DMS79 (cell line): ENCODE results near the gene ABHD12B.

Source experiments
- DNase-seq: peaks from one replicate; lab custom pipeline; 2025; lab: John Stamatoyannopoulos, UW

ABHD12B gene, protein sequence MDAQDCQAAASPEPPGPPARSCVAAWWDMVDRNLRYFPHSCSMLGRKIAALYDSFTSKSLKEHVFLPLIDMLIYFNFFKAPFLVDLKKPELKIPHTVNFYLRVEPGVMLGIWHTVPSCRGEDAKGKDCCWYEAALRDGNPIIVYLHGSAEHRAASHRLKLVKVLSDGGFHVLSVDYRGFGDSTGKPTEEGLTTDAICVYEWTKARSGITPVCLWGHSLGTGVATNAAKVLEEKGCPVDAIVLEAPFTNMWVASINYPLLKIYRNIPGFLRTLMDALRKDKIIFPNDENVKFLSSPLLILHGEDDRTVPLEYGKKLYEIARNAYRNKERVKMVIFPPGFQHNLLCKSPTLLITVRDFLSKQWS

DNA sequence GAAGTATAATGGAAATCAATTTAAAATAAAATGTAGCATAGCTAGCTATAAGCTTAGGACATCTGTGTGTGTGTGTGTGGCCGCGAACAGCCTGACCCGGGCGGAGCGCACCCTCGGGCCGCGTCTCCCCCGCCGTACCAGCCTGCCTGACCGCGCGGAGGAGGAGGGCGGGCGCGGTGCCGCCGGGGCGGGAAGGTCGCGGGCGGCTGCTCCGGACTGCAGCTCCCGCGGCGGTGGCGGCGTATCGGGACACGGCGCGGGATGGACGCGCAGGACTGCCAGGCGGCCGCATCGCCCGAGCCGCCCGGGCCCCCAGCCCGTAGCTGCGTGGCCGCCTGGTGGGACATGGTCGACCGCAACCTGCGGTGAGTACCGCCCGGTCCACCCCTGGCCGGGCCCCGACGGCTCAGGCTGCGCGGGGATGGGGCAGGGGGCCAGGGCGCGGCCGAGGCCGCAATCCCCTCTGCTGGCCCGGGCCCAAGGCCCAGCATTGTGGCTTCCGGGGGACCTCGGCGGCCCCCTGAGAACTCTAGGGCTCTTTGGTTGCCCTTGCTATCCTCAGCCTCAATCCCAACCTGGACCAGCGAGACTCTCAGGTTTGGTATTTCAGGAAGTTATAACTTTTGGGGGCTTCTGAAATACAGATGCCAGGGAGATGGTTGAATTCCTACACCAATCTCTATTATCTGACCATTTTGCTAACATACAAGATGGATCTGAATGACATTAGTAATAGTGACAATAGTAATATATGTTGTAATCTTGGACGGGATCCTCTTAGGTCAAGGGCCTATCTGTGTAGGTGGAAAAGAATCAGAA, at the start of gene ABHD12B:
Gene ABHD12B, plus strand, starts transcription at position 140 of the 819 bp plus-strand sequence. Its CDS starts 122 bp downstream, at position 262.
- no peak for DNase-seq

DNA sequence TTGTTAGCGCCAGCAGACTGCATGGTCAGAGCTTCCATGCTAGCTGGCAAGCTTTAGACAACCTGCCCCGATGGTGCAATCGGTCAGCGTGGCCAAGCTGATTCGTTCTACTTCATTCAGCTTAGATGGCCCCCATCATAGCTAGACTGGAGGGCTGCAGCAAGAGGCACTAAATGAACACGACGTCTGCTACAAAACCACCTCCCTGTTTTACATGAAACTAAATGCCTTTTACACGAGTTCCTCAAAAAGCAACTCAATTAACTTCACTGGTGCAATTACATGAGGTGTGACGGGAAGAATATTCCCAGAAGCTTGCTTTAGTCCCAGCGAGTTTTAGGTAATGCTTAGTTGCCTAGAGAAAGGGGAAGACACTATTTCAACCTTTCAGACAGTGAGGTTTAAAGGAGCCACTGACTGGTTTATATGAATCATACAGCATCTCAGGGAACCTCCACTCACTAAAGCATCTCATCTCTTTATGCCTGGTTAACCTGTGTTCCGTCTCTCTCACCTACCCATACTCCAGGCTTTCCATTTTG, 49.3 kb upstream of the ABHD12B start:
- no peak for DNase-seq

DNA sequence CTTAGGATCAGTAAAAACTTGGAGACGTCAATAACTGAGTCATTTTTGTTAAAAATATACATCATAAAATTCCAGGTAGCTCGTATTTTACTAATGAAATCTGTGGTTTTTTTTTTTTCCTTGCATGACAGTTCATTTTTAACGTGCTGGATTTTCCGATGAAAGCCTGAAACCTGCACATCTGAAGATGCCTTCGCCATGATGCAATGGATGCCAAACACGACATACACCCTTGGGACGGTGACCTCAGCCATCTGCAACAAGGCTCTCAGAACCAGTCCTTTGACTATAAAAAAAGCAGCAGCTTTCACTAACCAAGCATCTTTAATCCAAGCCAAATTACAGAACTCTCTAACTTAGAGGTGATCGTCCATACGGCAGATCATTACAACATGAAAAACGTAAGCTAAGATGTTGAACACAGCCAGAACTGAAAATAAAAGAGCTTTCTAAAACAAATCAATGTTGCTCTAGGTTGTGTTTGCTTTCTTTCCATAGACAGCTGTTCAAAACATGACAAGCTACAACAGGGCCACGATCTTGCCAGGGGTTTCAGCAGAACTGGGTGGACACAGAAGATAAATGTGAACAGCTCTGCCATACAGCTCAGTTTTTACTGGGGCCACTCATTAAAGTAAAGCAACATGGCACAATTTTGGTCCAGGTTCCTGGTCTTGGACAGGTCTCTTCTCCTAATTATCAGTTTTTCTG, 48.6 kb upstream of the ABHD12B start:
- DNase-seq, result no peak

DNA sequence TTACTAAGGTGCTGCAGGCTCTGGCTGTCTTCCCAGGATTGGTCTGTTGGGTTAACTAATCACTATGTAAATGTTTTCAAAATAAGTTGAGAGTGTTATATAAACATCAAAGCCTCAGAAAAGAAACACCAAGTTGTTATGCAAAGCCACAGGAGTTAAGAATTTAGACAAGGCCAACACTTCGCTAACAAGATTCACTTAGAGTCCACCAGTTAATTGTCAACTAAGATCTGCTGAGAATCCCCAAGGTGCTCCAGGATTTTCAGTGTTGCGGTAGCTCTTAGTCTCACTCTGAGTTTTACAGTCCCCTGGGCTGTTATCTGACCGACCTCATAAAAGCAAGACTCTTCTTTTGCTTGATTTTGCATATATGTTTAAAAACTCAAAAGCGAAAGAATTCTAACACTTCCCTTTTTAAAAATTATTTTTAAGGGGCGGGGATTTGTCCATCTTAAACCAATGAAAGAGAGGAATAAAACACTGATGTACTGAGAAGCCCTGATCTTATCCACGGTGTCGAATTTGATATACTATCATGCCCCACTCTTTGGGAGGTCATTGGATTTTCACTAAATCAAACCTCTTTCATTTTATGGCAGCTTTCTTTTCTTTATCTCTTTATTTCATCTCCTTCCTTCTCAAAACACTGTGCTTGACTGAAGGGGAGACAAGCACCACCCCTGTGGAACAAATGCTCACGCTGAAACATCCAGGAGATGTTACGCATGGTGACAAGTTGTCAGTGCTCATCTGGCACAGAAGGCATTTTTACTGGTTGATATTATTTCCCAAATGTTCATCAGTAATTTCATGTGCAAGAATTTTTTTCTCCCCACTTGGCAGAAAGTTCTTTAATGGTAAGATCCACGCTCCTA, 47.9 kb upstream of the ABHD12B start:
- no peak for DNase-seq

GRCh38 chr14:50825307-50825706, 46.5 kb upstream of the ABHD12B start:
- no peak for DNase-seq

GRCh38 chr14:50826681-50827080, 45.2 kb upstream of the ABHD12B start:
- no peak for DNase-seq

- DNase-seq, result no peak
These were observed 42.9 kb upstream of the ABHD12B start for GRCh38 chr14:50828721-50829488.

- peak; percentile 63 for DNase-seq
These were observed 42.3 kb upstream of the ABHD12B start for GRCh38 chr14:50829489-50830043.

DNA sequence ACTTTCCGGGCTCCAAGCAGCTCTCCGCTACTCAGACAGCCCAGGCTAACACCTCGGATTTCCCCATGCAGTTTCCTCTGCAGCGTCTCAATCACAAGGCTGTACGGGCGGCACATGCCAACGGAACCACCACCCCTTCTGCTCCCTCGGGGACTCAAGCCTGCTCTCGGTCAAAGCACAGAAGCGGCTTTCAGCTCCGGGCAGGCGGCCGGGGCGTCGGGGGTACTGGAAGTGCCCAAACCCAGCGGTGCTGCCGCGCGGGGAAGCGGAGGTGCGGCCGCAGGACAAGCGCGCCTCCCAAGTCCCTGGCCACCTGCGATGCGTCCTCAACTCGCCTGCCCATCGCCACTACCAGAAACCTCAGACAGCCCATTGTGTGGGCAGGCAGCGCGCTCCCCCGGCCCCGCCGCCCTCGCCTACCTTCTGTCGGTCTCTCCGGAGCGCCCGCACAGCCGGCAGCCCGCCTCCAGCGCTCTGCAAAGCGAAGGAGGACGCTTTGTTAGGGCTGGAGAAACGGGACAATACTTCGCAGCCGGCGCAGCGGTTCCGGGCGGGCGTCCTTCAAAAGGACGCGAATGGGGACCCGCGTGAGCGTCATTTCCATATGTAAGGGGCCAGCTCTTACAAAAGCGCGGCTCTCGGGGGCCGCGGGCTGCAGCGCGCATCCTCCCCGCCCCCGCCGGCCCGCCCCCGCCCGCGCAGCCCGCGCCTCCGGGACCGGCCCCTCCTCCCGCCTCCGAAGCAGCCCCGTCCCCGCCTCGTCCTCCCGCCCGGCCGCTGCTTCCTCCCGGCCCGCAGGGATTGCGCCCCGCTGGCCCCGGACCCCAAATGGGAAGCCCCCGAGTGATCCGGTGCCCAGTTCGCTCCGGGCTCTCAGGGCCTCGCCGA, 41.6 kb upstream of the ABHD12B start:
- DNase-seq, result peak; percentile 63

DNA sequence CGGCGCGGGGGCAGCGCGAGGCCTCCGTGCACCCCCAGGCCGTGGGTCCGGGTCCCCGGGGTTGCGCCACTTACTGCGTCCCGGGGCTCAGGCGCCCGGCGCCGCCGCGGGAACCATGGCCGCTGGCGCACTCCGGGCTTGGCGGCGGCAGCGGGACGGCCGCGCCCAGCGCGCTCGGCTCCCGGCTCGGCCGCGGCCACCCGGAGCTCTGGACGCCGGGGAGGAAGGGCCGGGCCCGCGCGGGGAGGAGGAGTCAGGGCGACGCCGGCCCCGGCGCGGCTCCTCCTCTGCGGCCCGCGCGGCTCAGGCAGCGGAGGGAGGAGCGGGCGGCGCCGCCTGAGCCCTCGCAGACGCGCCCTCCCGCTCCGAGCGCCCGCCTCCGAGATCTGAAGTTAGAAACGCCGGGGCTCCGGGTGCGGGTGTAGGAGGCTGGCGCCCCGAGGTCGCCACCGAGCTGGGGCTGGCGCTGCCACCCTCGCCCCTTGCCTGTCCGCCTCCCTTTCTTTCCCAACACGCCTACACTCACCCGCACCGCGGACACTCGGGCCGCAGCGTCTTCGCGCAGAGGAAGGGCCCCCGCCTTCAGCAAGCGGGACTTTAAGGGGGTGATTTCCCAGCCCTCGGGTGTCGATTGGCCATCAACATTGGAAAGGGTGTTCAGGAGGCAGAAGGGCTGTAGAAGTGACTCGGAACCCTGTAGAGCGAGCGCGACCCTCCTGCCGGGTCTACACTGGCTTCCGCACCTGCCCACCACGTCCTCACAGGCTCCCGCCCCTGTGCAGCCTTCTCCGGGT, 40.7 kb upstream of the ABHD12B start, which contains the start of gene NIN:
Gene NIN, minus strand, starts transcription at position 231 of the 794 bp plus-strand sequence. CDS start 9,106 bp downstream, outside the sequence.
- DNase-seq, result peak; percentile 69

- DNase-seq, result no peak
These were observed 40.1 kb upstream of the ABHD12B start for GRCh38 chr14:50831726-50832168.

DNA sequence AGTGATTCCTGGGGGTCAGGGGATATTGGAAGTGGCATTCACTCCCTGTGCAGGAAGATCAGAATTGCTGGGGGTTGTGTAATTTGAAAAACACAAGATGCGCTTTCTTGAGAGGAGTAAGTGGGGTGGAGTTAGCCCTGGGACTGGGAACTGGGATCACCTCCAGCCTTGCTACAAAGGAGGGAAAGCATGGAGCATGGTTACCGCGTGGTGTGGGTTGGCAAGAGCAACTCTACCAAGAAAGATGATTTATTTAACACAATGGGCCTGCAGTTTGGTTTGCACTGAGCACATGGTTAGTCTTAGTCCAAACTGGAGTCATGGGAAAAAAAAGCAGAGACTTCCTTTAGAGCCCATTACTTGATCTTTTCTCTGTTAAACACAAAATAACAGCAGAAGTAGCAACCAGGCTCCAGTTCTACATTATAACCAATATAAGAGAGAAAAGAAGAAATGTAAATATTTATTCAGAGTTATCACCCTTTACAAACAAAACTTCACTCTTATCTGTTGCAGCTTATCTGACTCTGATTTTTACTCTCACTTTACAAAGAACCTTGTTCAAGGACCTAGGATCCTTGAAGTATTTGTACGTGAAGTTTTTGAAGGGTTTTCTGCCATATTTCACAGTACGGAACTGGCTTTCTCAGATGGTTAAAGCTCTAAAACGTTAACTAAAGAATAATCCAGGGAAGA, 38.8 kb upstream of the ABHD12B start:
- DNase-seq, result no peak

- DNase-seq, result no peak
These were observed 37.0 kb upstream of the ABHD12B start for GRCh38 chr14:50834802-50835276.

DNA sequence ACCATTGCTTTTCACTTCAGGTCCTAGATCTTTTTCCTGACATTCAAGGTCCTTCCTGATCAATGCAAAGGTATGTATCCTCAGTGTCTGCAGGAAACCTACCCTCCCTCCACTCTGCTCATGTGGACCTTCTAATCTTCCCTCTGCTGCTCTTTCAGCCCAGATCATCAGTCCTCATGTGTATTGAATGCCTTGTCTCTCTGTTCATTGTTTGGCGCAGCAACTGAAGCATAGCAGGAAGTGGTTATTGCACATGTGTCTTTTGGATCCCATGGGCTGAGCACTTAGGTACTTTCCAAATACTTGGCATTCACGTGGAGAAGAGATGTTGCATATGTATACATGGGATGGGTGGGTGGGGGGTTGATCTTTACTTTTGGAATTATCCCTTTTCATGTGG, 36.6 kb upstream of the ABHD12B start:
- DNase-seq, result no peak

GRCh38 chr14:50836515-50836914, 35.3 kb upstream of the ABHD12B start:
- no peak for DNase-seq

GRCh38 chr14:50837271-50837670, 34.6 kb upstream of the ABHD12B start:
- DNase-seq, result no peak

DNA sequence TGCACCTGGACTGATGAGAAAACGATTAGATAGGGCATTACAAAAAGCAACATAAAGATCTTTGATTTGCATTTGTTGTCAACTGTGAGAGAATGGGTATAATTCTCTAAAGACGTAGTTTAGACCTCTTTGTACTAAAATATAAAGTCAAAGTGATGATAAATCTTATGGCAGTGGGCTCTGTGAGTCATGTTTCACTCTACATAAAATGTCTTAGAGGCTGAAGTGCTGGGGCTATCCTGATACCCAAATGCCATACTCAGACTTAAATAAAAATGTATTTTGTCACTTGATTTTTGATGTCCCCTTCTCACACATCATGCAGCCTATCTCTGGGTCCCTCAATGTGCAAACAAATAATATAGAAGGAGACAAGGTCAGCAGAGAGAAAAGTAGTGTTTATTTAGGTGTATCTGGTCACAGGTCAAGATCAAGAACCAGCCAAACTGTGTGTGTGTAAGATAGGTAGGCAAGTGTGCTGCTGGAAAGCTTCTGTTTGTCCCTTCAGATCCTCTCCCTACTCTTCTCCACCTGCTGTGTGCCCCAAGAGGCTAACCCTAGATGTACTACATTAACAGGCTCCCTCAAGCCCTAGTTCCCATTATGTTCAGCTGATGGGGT, 33.9 kb upstream of the ABHD12B start:
- DNase-seq, result no peak
